ENCODE results near the gene NTSR2. TPM values are rescaled to one million over a fixed set of nuclear protein-coding genes. Genes with fewer than 3 reads are reported as not detected.

NTSR2 gene
- total and polyA plus RNA-seq, 10 of the 15 experiments (the other 5 are each of a cell fraction or from before 2014, with no cell fraction given): not detected

GRCh38 chr2:11625671-11626070 lies 44.3 kb downstream of the NTSR2 start:
- in situ Hi-C loops (cut with MboI): no loop called here
- Histone ChIP-seq H3K27me3 (replicated peaks in 1 of 2; ENCODE audit: control insufficient read depth in 2 of 2, insufficient read depth in 2 of 2, low read length in 1 of 2) (no peaks in the 10 kb centered on the region; a peak in 2 of 4 replicates), H3K27ac (ENCODE audit: control insufficient read depth, insufficient read depth) (no peak overlapping the region), H3K4me3 (no peak overlapping the region), H4K20me1 (ENCODE audit: control insufficient read depth, insufficient read depth) (no peaks in the 10 kb centered on the region), H3K36me3 (ENCODE audit: control insufficient read depth in 2 of 2, insufficient read depth in 2 of 2, low read length in 1 of 2) (no peaks in the 10 kb centered on the region), H3K9me3 (replicated peaks; ENCODE audit: control insufficient read depth, insufficient read depth, low read length) (no peaks in the 10 kb centered on the region; the same call in 2 of the 3 replicates), H3K4me2 (ENCODE audit: control insufficient read depth, insufficient read depth) (no peak overlapping the region), H3K9ac (ENCODE audit: control insufficient read depth, insufficient read depth, low read length) (no peak overlapping the region), H3K79me2 (ENCODE audit: control insufficient read depth, insufficient read depth, low read length) (no peaks in the 10 kb centered on the region), H3K4me1 (ENCODE audit: control insufficient read depth, insufficient read depth, low read length) (no peaks in the 10 kb centered on the region), H2AFZ (ENCODE audit: control insufficient read depth, low read depth, low read length) (no peak overlapping the region)
- POLR2A ChIA-PET: no interaction called here
- BruUV-seq (replicated peaks): no TSS peak
- intact Hi-C loops (cut with micrococcal nuclease; ENCODE audit: unreplicated experiment): no loop called here
- SMC1A ChIA-PET (ENCODE audit: uncharacterized antibody, unreplicated experiment): interaction anchor here (0.6 kb wide), 1 partner anchor 106 kb away, joined by 3 read pairs; no protein-coding TSS in a partner anchor
- CTCF ChIA-PET: no interaction called here
- FAIRE-seq (no peak), DNase-seq (ENCODE audit: low read depth, low spot score) (no peak), ATAC-seq (no peak)
- WGBS (ENCODE audit: insufficient coverage, insufficient replicate concordance, low lambda C conversion rate, missing lambda C conversion rate): 40% methylated on average over 10 of the region's 10 CpGs
- RAD21 ChIA-PET (ENCODE audit: unreplicated experiment): no interaction called here
- TF ChIP-seq RAD51 (IDR thresholded peaks at IDR 0.05) (no peak), ZNF687 (IDR thresholded peaks at IDR 0.05) (no peak), MAX (IDR thresholded peaks at IDR 0.05; ENCODE audit: low read depth, low read length) (no peak), STAT1 (conservative IDR thresholded peaks at IDR 0.05) (no peak), RBBP5 (conservative IDR thresholded peaks at IDR 0.05) (no peak), SRF (IDR thresholded peaks at IDR 0.05; ENCODE audit: low read depth in 2 of 2, low read length in 2 of 2) (no peak), USF1 (IDR thresholded peaks at IDR 0.05; ENCODE audit: borderline replicate concordance, extremely low read length, insufficient read depth, low read depth, low read length) (no peak), ATF3 (IDR thresholded peaks at IDR 0.05; ENCODE audit: borderline replicate concordance, extremely low read depth, low read depth, low read length) (no peak), E4F1 (IDR thresholded peaks at IDR 0.05; ENCODE audit: borderline replicate concordance, partially characterized antibody) (no peak), NR2C2 (IDR thresholded peaks at IDR 0.05; ENCODE audit: borderline replicate concordance, control insufficient read depth, insufficient read length, low read depth) (no peak), NBN (IDR thresholded peaks at IDR 0.05) (no peak), SMARCA5 (IDR thresholded peaks at IDR 0.05) (no peak), CHD4 (IDR thresholded peaks at IDR 0.05) (no peak), KDM1A (IDR thresholded peaks at IDR 0.05; ENCODE audit: borderline replicate concordance) (no peak), MYC (IDR thresholded peaks at IDR 0.05; ENCODE audit: insufficient read depth, insufficient read length, insufficient replicate concordance, low read length, severe bottlenecking) (no peak), SMC3 (IDR thresholded peaks at IDR 0.05; ENCODE audit: borderline replicate concordance, low read length) (no peak), STAT3 (IDR thresholded peaks at IDR 0.05; ENCODE audit: low read depth, low read length) (no peak), HDGF (IDR thresholded peaks at IDR 0.05) (no peak)
